ENCODE results near the gene SLCO2B1.

GRCh38 chr11:75101424-75102128, 49.3 kb upstream of the SLCO2B1 start:
- TF ChIP-seq CTCF (IDR thresholded peaks at IDR 0.05; ENCODE audit: insufficient read depth, low read depth, low read length), result no peak
- no peak for TF ChIP-seq EZH2 (IDR thresholded peaks at IDR 0.05; ENCODE audit: insufficient read depth, low read length)
